Rectal smooth muscle tissue (tissue), 1 donor: ENCODE measurements around the gene UQCRHL.
"Not testable (repeated sequence)": the region's sequence is repeated elsewhere in the genome, so short reads cannot be mapped to it uniquely, and the experiment has no call there.

Source experiments
- H3K27ac ChIP-seq: one replicate; pipeline ENCODE4 v1.7.0; 2013; ENCODE audit warnings: low read depth, low read length, inconsistent platforms
- H3K27me3 ChIP-seq: one replicate; pipeline ENCODE4 v1.7.0; 2013; ENCODE audit warnings: low read length; ENCODE audit not compliant: control insufficient read depth, insufficient read depth
- H3K36me3 ChIP-seq: one replicate; pipeline ENCODE4 v1.7.0; 2013; ENCODE audit warnings: low read length; ENCODE audit not compliant: control insufficient read depth, insufficient read depth
- H3K4me1 ChIP-seq: one replicate; pipeline ENCODE4 v1.7.0; 2013; ENCODE audit warnings: low read length; ENCODE audit not compliant: control insufficient read depth, insufficient read depth
- H3K4me3 ChIP-seq: one replicate; pipeline ENCODE4 v1.7.0; 2013; ENCODE audit warnings: low read length
- H3K9ac ChIP-seq: one replicate; pipeline ENCODE4 v1.7.0; 2013; ENCODE audit warnings: low read length

UQCRHL gene

DNA sequence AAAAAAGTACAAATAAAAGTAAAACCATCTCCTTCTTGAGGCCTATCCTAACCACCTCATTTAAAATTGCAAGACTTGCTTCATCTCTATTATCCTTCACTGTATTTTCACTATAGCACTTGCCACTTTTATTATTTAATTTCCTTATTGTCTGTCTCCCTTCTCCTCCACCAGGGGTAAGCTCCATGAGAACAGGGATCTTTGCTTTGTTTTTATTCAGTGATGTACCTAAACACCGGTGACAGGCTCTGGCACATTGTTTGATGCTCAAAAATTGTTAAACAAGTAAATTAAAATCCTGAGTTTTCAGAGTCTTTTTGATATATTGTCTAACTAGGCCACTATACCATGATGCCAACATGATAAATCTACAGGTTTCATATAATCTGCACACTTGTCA is 22.8 kb upstream of the UQCRHL start:
- Histone ChIP-seq H3K27ac (no peak overlapping the region), H3K4me3 (no peak overlapping the region), H3K36me3 (no peaks in the 10 kb centered on the region), H3K9ac (no peak overlapping the region), H3K27me3 (no peaks in the 10 kb centered on the region), H3K4me1 (no peaks in the 10 kb centered on the region)

DNA sequence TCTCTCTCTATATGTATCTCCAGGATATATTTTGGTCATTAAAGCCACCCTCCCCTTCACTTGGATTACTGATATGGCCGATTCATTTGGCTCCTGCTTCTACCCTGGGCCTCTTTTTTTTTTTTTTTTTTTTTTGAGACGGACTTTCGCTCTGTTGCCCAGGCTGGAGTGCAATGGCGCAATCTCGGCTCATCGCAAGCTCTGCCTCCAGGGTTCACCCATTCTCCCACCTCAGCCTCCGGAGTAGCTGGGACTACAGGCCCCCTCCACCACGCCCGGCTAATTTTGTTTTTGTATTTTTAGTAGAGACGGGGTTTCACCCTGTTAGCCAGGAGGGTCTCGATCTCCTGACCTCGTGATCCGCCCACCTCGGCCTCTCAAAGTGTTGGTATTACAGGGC is 21.5 kb upstream of the UQCRHL start:
- not testable (repeated sequence) for H3K9ac ChIP-seq, H3K27ac ChIP-seq, H3K36me3 ChIP-seq, H3K4me1 ChIP-seq, H3K4me3 ChIP-seq, H3K27me3 ChIP-seq

DNA sequence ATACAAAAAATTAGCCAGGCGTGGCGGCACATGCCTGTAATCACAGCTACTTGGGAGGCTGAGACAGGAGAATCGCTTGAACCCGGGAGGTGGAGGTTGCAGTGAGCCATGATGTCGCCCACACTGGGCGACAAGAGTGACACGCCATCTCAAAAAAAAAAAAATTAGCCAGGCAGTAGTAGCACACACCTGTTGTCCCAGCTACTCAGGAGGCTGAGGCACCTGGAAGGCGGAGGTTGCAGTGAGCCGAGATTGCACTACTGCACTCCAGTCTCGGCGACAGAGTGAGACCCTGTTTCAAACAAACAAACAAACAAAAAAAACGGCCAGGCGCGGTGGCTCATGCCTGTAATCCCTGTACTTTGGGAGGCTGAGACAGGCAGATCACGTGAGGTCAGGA is 20.1 kb upstream of the UQCRHL start:
- not testable (repeated sequence) for H3K4me3 ChIP-seq, H3K36me3 ChIP-seq, H3K27ac ChIP-seq, H3K4me1 ChIP-seq, H3K27me3 ChIP-seq, H3K9ac ChIP-seq

DNA sequence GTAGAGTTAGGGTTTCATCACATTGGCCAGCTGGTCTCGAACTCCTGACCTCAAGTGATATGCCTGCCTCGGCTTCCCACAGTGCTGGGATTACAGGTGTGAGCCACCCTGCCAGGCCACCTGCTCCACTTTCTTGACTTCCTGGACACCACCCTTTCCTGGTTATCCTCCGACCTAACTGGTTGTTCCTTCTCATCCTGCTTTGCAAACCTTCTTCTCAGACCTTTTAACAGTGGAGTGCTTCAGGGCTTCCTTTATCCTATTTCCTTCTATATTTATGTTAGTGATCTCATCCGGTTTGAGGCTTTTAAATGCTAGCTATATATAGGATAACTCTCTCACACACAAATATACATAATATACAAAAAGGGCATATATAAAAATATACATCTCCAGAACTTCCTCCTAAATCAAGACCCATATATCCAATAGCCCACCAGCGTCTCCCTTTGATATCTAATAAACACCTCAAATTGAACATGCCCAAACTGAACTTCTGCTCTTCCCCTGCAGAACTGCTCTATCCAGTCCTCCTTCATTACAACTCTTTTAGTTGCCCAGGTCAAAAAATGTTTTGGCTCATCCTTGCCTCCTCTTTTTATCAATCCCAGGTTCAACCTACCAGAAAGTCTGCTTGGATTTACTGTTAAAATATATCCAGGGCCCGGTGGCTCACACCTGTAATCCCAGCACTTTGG is 19.5 kb upstream of the UQCRHL start:
- Histone ChIP-seq H3K4me1 (no peaks in the 10 kb centered on the region), H3K27me3 (no peaks in the 10 kb centered on the region), H3K4me3 (no peak overlapping the region), H3K9ac (no peak overlapping the region), H3K36me3 (no peaks in the 10 kb centered on the region), H3K27ac (no peak overlapping the region)

DNA sequence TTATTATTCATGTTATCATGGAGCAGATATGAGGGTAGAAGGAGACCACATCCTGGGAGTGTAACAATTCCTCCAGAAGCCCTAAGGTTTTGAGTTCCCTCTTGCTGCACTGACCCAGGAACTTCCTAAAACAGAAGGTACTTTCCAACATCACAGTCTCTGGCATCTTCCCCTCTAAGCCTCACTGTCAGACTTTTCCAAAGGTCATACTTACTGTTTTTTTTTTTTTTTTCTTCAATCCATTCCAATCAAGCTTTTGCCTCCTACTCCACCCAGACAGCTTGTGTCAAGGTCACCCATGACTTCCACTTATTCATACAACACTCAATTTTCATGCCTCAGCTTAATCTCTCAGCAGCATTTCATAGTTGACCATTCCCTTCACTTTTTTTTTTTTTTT is 18.4 kb upstream of the UQCRHL start:
- H3K27ac ChIP-seq = no peak overlapping the region
- H3K4me1 ChIP-seq = no peaks in the 10 kb centered on the region
- no peaks in the 10 kb centered on the region for H3K27me3 ChIP-seq
- no peak overlapping the region for H3K4me3 ChIP-seq
- H3K9ac ChIP-seq = no peak overlapping the region
- H3K36me3 ChIP-seq = no peaks in the 10 kb centered on the region

DNA sequence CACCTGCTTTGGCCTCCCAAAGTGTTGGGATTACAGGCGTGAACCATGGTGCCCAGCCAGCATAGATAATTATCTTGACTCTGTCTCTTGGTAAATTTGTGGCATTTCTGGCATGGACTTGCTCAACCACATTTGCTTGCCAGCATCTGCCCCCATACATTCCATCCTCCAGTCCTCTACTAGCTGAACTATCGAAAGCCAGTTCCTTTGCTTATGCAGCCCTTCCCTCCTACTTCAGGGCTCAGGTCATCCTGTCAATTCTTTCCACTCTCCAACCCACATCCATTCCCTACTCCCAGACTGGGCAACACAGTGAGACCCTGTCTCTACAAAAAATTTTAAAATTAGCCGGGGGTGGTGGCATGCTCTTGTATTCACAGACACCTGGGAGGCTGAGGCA is 13.0 kb upstream of the UQCRHL start:
- H3K27ac ChIP-seq = no peak overlapping the region
- H3K36me3 ChIP-seq = no peaks in the 10 kb centered on the region
- no peak overlapping the region for H3K9ac ChIP-seq
- H3K4me3 ChIP-seq = no peak overlapping the region
- peaks cover 3% of the 10 kb centered on the region for H3K4me1 ChIP-seq
- H3K27me3 ChIP-seq = no peaks in the 10 kb centered on the region

DNA sequence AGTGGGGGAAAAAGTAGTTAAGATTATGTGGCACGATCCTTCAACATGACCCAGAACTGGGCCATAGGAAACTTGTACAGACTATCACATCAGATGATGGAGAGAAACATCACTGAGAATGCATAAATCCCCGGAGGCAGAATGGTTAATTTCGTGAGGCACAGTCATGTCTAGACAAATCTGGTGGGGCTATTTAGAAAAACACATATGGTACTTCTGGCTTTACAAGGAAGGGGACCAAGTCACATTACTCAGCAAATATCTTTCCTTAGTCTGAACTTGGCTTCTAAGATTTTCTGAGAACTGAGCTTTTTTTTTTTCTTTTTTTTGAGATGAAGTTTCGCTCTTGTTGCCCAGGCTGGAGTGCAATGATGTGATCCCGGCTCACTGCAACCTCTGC is 9.2 kb upstream of the UQCRHL start:
- Histone ChIP-seq H3K4me1 (peaks cover 4% of the 10 kb centered on the region), H3K27me3 (no peaks in the 10 kb centered on the region), H3K36me3 (no peaks in the 10 kb centered on the region), H3K9ac (no peak overlapping the region), H3K27ac (no peak overlapping the region), H3K4me3 (no peak overlapping the region)

DNA sequence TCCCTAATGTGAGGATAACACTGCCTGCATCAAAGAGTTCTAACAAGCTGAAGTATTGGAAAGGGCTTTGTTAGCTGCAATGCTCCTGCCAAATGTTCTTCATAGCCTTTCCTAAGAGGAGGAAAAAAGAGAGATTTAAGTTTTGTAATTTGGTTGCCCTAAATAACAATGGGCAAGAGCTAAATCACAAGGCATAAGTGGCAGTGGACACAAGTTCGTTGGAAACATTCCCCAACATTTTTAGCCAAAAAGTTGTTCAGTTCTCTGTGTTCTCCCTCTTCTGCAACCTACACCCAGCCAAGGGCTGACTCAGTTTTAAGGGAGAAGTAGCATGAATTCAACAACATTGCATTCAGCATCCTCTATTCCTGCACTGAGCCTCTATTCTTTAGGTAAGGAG is 2.6 kb upstream of the UQCRHL start:
- Histone ChIP-seq H3K36me3 (no peaks in the 10 kb centered on the region), H3K4me3 (no peak overlapping the region), H3K4me1 (no peaks in the 10 kb centered on the region), H3K9ac (no peak overlapping the region), H3K27ac (no peak overlapping the region), H3K27me3 (no peaks in the 10 kb centered on the region)

DNA sequence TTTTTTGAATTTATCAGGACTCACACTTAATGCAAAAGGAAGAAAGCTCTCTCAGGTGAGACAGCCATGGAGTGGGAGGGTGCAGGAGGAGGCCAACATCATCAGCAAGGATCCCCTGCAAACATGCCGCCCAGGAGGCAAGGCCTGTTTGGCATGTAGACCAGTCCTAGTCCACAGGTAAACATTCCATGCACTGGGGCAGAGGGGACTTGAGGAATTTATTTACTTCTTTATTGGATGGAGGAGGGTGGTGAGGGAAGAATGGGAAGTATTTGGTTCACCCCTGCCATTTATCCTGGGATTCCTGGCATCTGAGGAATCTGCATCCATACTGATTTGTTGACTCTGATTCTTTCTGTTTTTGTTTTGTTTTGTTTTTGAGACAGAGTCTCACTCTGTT is 1.5 kb upstream of the UQCRHL start:
- Histone ChIP-seq H3K9ac (no peak overlapping the region), H3K27me3 (no peaks in the 10 kb centered on the region), H3K4me1 (no peaks in the 10 kb centered on the region), H3K36me3 (no peaks in the 10 kb centered on the region), H3K4me3 (no peak overlapping the region), H3K27ac (no peak overlapping the region)

DNA sequence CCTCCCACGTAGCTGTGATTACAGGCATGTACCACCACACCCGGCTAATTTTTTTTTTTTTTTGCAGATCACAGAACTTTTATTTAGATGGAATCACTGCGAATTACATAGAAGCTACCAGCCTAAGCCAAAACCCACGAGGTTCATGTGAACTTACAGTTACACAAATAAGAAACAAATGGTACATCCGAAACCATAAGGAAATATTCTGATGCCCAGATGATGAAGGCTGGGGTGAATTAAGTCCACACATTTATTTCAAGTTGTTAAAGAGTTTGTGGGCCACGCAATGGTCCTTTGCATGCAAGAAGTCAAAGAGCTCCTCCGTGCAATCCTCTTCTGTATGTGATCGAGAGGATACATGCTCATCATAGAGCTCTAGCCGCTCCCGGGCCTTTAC is 328 bp downstream of the UQCRHL start:
- Histone ChIP-seq H3K27ac (no peak overlapping the region), H3K4me1 (no peaks in the 10 kb centered on the region), H3K36me3 (no peaks in the 10 kb centered on the region), H3K9ac (no peak overlapping the region), H3K27me3 (no peaks in the 10 kb centered on the region), H3K4me3 (no peak overlapping the region)

DNA sequence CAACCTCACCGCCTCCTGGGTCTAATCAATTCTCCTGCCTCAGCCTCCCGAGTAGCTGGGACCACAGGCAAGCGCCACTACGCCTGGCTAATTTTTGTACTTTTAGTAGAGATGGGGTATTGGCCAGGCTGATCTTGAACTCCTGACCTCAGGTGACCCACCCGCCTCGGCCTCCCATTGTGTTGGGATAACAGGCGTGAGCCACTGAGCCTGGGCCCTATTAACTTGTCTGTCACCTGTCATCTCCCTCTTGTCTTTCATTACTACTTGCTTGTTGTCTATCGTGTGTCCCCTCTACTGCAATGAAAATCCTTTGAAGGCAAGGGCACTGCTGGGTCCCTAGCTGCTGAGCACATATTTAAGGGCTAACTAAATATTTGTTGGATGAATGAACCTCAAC is 3.4 kb downstream of the UQCRHL start:
- no peaks in the 10 kb centered on the region for H3K36me3 ChIP-seq
- no peaks in the 10 kb centered on the region for H3K27me3 ChIP-seq
- H3K4me3 ChIP-seq = no peak overlapping the region
- H3K27ac ChIP-seq = no peak overlapping the region
- H3K9ac ChIP-seq = no peak overlapping the region
- peaks cover 12% of the 10 kb centered on the region for H3K4me1 ChIP-seq

DNA sequence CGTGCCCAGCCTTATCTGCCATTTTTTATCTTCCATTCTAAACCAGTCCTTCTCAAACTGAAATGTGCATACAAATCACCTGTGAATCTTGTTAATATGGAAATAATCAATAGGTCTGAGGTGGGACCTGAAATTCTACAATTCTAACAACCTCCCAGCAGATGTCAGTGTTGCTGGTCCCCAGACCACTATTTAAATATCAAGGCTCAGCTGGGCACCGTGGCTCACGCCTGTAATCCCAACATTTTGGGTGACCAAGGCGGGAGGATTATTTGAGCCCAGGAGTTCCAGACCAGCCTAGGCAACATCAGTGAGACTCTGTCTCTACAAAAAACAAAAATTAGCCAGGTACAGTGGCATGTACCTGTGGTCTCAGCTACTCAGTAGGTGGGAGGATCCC is 4.1 kb downstream of the UQCRHL start:
- no peak overlapping the region for H3K27ac ChIP-seq
- peaks cover 14% of the 10 kb centered on the region for H3K4me1 ChIP-seq
- no peaks in the 10 kb centered on the region for H3K36me3 ChIP-seq
- H3K27me3 ChIP-seq = no peaks in the 10 kb centered on the region
- H3K9ac ChIP-seq = no peak overlapping the region
- H3K4me3 ChIP-seq = no peak overlapping the region

DNA sequence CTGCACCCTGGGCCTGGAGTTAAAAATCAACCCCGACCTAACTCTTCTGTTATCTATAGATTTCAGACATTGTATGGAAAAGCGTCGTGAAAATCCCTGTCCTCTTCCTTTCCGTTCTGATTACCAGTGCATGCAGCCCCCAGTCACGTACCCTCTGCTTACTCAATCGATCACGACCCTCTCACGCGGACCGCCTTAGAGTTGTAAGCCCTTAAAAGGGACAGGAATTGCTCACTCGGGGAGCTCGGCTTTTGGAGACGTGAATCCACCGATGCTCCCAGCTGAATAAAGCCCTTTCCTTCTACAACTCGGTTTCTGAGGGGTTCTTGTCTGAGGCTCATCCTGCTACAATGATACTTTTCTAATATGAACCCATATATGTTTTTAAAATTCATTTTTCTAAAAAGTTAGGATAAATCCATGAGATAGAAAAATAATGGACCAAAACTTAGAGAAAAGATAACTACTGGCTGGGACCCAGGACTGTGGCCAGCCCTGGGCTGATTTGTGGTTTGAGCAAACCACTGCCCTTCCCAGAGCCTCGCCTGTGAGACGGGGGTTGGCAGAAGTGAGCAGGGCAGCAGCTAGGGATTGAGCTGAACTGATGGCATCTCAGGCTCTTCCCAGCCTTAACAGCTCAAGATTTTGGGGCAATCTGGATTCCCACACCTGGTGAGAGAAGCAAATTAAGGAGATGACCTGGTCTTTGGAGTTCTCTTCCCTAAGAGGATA is 5.0 kb downstream of the UQCRHL start:
- peaks cover 14% of the 10 kb centered on the region for H3K4me1 ChIP-seq
- no peak overlapping the region for H3K27ac ChIP-seq
- H3K9ac ChIP-seq = no peak overlapping the region
- no peaks in the 10 kb centered on the region for H3K27me3 ChIP-seq
- no peak overlapping the region for H3K4me3 ChIP-seq
- no peaks in the 10 kb centered on the region for H3K36me3 ChIP-seq
